K562 (cell line): ENCODE measurements around the gene ZNF598. TPM values are rescaled to one million over a fixed set of nuclear protein-coding genes. Genes with fewer than 3 reads are reported as not detected.

Experiments used
- EP400 ChIP-seq: fragments of 450-650 bp; IDR thresholded peaks from 2 replicates; pipeline ENCODE4 v1.6.1; 2017; ENCODE audit warnings: antibody characterized with exemption, mild to moderate bottlenecking, moderate library complexity
- ETS2 ChIP-seq: IDR thresholded peaks from 2 replicates; pipeline ENCODE4 v1.6.1; 2016; ENCODE audit warnings: borderline replicate concordance, missing genetic modification characterization, mild to moderate bottlenecking, moderate library complexity, missing compliant biosample characterization; ENCODE audit not compliant: poor library complexity, severe bottlenecking
- FOXP1 ChIP-seq: sonication (generic); formaldehyde crosslinking; IDR thresholded peaks from 2 replicates; pipeline ENCODE4 v1.8.0; 2022; ENCODE audit warnings: mild to moderate bottlenecking, missing genetic modification reagents
- GTF2E2 ChIP-seq: fragments of 200-800 bp; sonication (Bioruptor generic); IDR thresholded peaks from 2 replicates; pipeline ENCODE4 v1.6.1; 2016; ENCODE audit warnings: missing genetic modification characterization, missing compliant biosample characterization
- JUN ChIP-seq, 2 experiments: sonication (generic) in 1 of 2; formaldehyde crosslinking in 1 of 2; IDR thresholded peaks; 2 replicates each; pipeline versions ENCODE4 v1.6.1 to v1.8.0; 2012 to 2022; ENCODE audit warnings: borderline replicate concordance in 2 of 2, mild to moderate bottlenecking in 2 of 2, improper control_type of control experiment in 1 of 2, low read depth in 1 of 2, low read length in 1 of 2, missing genetic modification reagents in 1 of 2
- NBN ChIP-seq: fragments of 450-650 bp; IDR thresholded peaks from 2 replicates; pipeline ENCODE4 v1.6.1; 2016; ENCODE audit warnings: low read depth, mild to moderate bottlenecking
- NR2C2 ChIP-seq, 2 experiments: fragments of 200-800 bp in 1 of 2; sonication (Bioruptor generic) in 1 of 2; sonication (generic) in 1 of 2; formaldehyde crosslinking in 1 of 2; IDR thresholded peaks; 2 replicates each; pipeline versions ENCODE4 v1.6.1 to v1.8.0; 2016 to 2022; ENCODE audit warnings: mild to moderate bottlenecking in 1 of 2, missing compliant biosample characterization in 1 of 2, missing genetic modification characterization in 1 of 2, missing genetic modification reagents in 1 of 2
- SIN3B ChIP-seq: fragments of 450-650 bp; IDR thresholded peaks from 2 replicates; pipeline ENCODE4 v1.6.1; 2017; ENCODE audit warnings: low read depth, mild to moderate bottlenecking, moderate library complexity
- SMAD4 ChIP-seq: fragments of 250-450 bp; sonication (Bioruptor Pico); conservative IDR thresholded peaks from 2 replicates; pipeline ENCODE4 v1.8.0; 2021; ENCODE audit warnings: inconsistent platforms, mild to moderate bottlenecking, moderate library complexity
- TEAD1 ChIP-seq, 2 experiments: fragments of 450-650 bp in 1 of 2; sonication (generic) in 1 of 2; formaldehyde crosslinking; IDR thresholded peaks; 2 replicates each; pipeline versions ENCODE4 v1.4.0 to v1.8.0; 2020 to 2022; ENCODE audit warnings: mild to moderate bottlenecking in 2 of 2, missing genetic modification reagents in 1 of 2
- THAP7 ChIP-seq: fragments of 250-450 bp; sonication (Bioruptor Pico); IDR thresholded peaks from 2 replicates; pipeline ENCODE4 v1.5.0; 2021
- ZKSCAN1 ChIP-seq: fragments of 150-350 bp; IDR thresholded peaks from 2 replicates; pipeline ENCODE4 v1.6.1; 2016; ENCODE audit warnings: low read depth, low read length
- ZNF696 ChIP-seq: fragments of 250-450 bp; sonication (Bioruptor Pico); conservative IDR thresholded peaks from 2 replicates; pipeline ENCODE4 v1.4.0; 2020; ENCODE audit warnings: mild to moderate bottlenecking, moderate library complexity
- ZNF76 ChIP-seq: fragments of 250-450 bp; sonication (Bioruptor Pico); IDR thresholded peaks from 2 replicates; pipeline ENCODE4 v1.4.0; 2020; ENCODE audit warnings: mild to moderate bottlenecking, moderate library complexity, borderline replicate concordance
- polyA plus RNA-seq, 8 experiments: library from polyadenylated mRNA; depleted of rRNA in 4 of 8; stranded (reverse) in 5 of 8; unstranded in 3 of 8; fragments of >200 nt; fragmentation: Nextera tagmentation in 2 of 8; fragmentation: Illumina TruSeq in 1 of 8; extraction: Ambion mirVana in 2 of 8; extraction: Trizol in 1 of 8; gene quantifications; 2 replicates each; pipeline versions ENCODE4 v1.2.1 to v1.2.3, GENCODE V29; 2011 to 2014; ENCODE audit warnings: inconsistent platforms in 1 of 8, missing spikeins in 1 of 8
- total RNA-seq, 7 experiments: library from RNA; depleted of rRNA in 6 of 7; stranded (reverse); fragments of >200 nt in 6 of 7; fragmentation: Illumina TruSeq in 2 of 7; extraction: Trizol in 2 of 7; gene quantifications; 2 replicates each; pipeline versions ENCODE4 v1.2.1 to v1.2.3, GENCODE V29; 2011 to 2021; ENCODE audit warnings: low replicate concordance in 1 of 7
- TF ChIP-seq, protein P1 (sequence below): fragments of 200-800 bp; sonication (Bioruptor generic); IDR thresholded peaks from 2 replicates; pipeline ENCODE4 v1.6.1; 2016; ENCODE audit warnings: missing genetic modification characterization, missing compliant biosample characterization
- TF ChIP-seq, protein P2 (sequence below): fragments of 250-450 bp; sonication (Bioruptor Pico); IDR thresholded peaks from 2 replicates; pipeline ENCODE4 v1.4.0; 2020
- TF ChIP-seq, protein P3 (sequence below): fragments of 200-800 bp; sonication (Bioruptor generic); IDR thresholded peaks from 2 replicates; pipeline ENCODE4 v1.6.1; 2017; ENCODE audit warnings: missing genetic modification characterization, missing compliant biosample characterization

The ZNF598 gene
- total and polyA plus RNA-seq, 9 of the 15 experiments (the other 6 are each of a cell fraction or from before 2014, with no cell fraction given) = 0.11 to 115 (median 29.6) TPM

DNA sequence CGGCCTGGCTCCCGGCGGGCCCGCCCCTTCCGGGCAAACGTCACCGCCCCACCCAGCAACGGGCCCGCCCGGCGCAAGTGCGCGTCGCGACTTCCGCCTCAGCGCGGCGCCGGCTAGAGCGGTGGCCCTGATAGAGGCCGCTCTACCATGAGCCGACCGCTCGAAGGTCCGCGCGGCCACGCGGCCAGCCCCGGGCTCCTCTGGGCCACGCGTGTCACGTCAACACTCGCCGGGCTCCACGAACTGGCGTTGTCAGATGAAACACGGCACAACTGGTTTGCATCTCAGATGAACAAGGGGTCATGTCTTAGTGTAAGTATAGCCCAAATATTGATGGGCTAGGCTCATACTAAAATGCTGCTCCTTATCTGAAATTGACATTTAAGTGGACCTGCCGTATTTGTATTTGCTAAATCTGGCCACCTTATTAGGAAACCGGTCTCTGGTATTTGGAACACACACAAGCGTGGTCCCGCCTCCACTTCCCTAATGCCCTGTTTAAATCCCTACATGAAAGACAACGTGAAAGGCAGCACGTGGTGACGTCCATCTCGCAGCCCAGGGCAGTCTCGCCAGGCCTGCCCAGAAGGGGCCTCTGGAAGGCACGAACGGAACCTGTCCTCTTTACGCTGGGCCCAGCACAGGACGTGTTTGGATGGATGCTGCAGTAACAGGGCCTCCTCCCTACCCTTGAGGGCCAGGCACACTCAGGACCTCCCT lies at the start of gene ZNF598 (continued):
- TF ChIP-seq ETS2 (no peak), FOXP1 (CRISPR knock-in tag) (peak; percentile 74; the same call in 1 of the 2 replicates), SMAD4 (peak; percentile 74), NR2C2 (CRISPR knock-in tag; IDR thresholded peaks at IDR 0.05) (no peak), NR2C2 (tag; IDR thresholded peaks at IDR 0.05) (peak; percentile 67), THAP7 (CRISPR knock-in tag) (0 out of 2 replicates have a peak, but pooled peaks have one; percentile 60), ZKSCAN1 (0 out of 2 replicates have a peak, but pooled peaks have one; percentile 18), GTF2E2 (tag) (peak; percentile 60; the same call in 1 of the 2 replicates), JUN (IDR thresholded peaks at IDR 0.05; ENCODE audit: borderline replicate concordance, low read depth, low read length) (peak; percentile 46; the same call in 1 of the 2 replicates), JUN (CRISPR knock-in tag; IDR thresholded peaks at IDR 0.05; ENCODE audit: borderline replicate concordance) (no peak), EP400 (peak; percentile 99), ZNF76 (CRISPR knock-in tag) (no peak), NBN (peak; percentile 74), TEAD1 (CRISPR knock-in tag; IDR thresholded peaks at IDR 0.05) (peak in 1 of 2 experiments; percentile 73; a peak in 3 of 4 replicates), ZNF696 (CRISPR knock-in tag) (no peak), SIN3B (peak; percentile 53; the same call in 1 of the 2 replicates)
- TF ChIP-seq, protein P1, sequence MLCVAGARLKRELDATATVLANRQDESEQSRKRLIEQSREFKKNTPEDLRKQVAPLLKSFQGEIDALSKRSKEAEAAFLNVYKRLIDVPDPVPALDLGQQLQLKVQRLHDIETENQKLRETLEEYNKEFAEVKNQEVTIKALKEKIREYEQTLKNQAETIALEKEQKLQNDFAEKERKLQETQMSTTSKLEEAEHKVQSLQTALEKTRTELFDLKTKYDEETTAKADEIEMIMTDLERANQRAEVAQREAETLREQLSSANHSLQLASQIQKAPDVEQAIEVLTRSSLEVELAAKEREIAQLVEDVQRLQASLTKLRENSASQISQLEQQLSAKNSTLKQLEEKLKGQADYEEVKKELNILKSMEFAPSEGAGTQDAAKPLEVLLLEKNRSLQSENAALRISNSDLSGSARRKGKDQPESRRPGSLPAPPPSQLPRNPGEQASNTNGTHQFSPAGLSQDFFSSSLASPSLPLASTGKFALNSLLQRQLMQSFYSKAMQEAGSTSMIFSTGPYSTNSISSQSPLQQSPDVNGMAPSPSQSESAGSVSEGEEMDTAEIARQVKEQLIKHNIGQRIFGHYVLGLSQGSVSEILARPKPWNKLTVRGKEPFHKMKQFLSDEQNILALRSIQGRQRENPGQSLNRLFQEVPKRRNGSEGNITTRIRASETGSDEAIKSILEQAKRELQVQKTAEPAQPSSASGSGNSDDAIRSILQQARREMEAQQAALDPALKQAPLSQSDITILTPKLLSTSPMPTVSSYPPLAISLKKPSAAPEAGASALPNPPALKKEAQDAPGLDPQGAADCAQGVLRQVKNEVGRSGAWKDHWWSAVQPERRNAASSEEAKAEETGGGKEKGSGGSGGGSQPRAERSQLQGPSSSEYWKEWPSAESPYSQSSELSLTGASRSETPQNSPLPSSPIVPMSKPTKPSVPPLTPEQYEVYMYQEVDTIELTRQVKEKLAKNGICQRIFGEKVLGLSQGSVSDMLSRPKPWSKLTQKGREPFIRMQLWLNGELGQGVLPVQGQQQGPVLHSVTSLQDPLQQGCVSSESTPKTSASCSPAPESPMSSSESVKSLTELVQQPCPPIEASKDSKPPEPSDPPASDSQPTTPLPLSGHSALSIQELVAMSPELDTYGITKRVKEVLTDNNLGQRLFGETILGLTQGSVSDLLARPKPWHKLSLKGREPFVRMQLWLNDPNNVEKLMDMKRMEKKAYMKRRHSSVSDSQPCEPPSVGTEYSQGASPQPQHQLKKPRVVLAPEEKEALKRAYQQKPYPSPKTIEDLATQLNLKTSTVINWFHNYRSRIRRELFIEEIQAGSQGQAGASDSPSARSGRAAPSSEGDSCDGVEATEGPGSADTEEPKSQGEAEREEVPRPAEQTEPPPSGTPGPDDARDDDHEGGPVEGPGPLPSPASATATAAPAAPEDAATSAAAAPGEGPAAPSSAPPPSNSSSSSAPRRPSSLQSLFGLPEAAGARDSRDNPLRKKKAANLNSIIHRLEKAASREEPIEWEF = 0 out of 2 replicates have a peak, but pooled peaks have one; percentile 13
- TF ChIP-seq, protein P2, sequence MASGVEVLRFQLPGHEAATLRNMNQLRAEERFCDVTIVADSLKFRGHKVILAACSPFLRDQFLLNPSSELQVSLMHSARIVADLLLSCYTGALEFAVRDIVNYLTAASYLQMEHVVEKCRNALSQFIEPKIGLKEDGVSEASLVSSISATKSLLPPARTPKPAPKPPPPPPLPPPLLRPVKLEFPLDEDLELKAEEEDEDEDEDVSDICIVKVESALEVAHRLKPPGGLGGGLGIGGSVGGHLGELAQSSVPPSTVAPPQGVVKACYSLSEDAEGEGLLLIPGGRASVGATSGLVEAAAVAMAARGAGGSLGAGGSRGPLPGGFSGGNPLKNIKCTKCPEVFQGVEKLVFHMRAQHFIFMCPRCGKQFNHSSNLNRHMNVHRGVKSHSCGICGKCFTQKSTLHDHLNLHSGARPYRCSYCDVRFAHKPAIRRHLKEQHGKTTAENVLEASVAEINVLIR = peak; percentile 77
- TF ChIP-seq, protein P3, sequence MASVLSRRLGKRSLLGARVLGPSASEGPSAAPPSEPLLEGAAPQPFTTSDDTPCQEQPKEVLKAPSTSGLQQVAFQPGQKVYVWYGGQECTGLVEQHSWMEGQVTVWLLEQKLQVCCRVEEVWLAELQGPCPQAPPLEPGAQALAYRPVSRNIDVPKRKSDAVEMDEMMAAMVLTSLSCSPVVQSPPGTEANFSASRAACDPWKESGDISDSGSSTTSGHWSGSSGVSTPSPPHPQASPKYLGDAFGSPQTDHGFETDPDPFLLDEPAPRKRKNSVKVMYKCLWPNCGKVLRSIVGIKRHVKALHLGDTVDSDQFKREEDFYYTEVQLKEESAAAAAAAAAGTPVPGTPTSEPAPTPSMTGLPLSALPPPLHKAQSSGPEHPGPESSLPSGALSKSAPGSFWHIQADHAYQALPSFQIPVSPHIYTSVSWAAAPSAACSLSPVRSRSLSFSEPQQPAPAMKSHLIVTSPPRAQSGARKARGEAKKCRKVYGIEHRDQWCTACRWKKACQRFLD (CRISPR knock-in tag) = peak; percentile 94
